Measurements from ENCODE around the gene ZNF662. TPM values are rescaled to one million over a fixed set of nuclear protein-coding genes. Genes with fewer than 3 reads are reported as not detected.
A peak's percentile ranks its signal among the peaks of the same experiment; 100 is the strongest.

ZNF662 gene
- total RNA-seq, 4 donors from 2014 or later: 1.9 to 7.6 (median 2.8) TPM

DNA sequence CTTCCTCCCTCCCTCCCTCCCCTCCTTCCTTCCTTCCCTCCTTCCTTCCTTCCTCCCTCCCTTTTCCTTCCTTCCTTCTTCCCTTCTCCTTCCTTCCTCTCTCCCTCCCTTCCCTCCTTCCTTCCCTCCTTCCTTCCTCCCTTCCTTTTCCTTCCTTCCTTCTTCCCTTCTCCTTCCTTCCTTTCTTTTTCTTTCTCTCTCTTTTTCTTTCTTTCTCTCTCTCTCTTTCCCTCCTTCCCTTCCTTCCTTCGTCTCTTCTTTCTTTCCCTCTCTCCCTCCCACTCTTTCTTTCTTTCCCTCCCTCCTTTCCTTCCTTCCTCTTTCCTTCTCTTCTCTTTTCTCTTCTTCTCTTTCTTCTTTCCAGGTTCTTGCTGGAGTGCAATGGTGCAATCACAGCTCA, 1.9 kb upstream of the ZNF662 start:
- Histone ChIP-seq H3K4me1 (peaks cover 0 to 46% (median 7%) of the 10 kb centered on the region in 3 donors), H3K27ac (no peak overlapping the region), H3K27me3 (peaks cover 0 to 10% (median 0%) of the 10 kb centered on the region in 4 donors), H3K4me3 (no peak overlapping the region), H3K9me3 (no peaks in the 10 kb centered on the region), H3K36me3 (peaks cover 0 to 13% (median 0%) of the 10 kb centered on the region in 3 donors)
- DNase-seq: no peak
- intact Hi-C loops (cut with DNase I): no loop called here
- WGBS, 2 donors: 75 to 94% methylated on average over 1 of the region's 1 CpG
- TF ChIP-seq POLR2A (IDR thresholded peaks at IDR 0.05): no peak
- TF ChIP-seq, protein P1, sequence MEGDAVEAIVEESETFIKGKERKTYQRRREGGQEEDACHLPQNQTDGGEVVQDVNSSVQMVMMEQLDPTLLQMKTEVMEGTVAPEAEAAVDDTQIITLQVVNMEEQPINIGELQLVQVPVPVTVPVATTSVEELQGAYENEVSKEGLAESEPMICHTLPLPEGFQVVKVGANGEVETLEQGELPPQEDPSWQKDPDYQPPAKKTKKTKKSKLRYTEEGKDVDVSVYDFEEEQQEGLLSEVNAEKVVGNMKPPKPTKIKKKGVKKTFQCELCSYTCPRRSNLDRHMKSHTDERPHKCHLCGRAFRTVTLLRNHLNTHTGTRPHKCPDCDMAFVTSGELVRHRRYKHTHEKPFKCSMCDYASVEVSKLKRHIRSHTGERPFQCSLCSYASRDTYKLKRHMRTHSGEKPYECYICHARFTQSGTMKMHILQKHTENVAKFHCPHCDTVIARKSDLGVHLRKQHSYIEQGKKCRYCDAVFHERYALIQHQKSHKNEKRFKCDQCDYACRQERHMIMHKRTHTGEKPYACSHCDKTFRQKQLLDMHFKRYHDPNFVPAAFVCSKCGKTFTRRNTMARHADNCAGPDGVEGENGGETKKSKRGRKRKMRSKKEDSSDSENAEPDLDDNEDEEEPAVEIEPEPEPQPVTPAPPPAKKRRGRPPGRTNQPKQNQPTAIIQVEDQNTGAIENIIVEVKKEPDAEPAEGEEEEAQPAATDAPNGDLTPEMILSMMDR (IDR thresholded peaks at IDR 0.05): no peak

DNA sequence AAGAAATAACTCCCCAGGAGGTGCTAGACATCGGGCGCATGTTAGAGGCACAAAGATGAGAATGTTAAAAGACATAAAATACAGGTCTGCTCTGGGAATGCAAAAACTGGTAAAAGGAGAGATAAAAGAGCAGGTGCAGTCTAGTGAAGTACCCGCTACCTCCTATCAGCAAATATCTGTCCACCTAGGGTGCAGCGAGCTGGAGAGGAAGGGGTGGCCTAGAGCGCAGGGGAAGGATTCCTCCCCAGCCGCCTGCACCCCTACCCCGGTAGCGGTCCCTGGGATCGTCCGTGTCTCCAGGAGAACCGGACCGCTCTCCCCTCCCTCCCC, 237 bp upstream of the ZNF662 start:
- H3K4me3 ChIP-seq: peak overlapping the region; percentile 51 to 76 (median 64)
- DNase-seq: no peak
- H3K9me3 ChIP-seq: peaks cover 0 to 10% (median 5%) of the 10 kb centered on the region in 3 donors
- H3K4me1 ChIP-seq: peaks cover 0 to 35% (median 7%) of the 10 kb centered on the region in 3 donors
- 13 to 40% methylated on average over 6 to 12 of the region's 12 CpGs for WGBS, 2 donors
- intact Hi-C loops (cut with DNase I): no loop called here
- peaks cover 0 to 29% (median 0%) of the 10 kb centered on the region in 3 donors for H3K36me3 ChIP-seq
- TF ChIP-seq POLR2A (IDR thresholded peaks at IDR 0.05): no peak
- TF ChIP-seq, protein P1 (IDR thresholded peaks at IDR 0.05): no peak
- peak overlapping the region; percentile 65 to 80 (median 71) for H3K27ac ChIP-seq
- peaks cover 0 to 10% (median 0%) of the 10 kb centered on the region in 4 donors for H3K27me3 ChIP-seq

DNA sequence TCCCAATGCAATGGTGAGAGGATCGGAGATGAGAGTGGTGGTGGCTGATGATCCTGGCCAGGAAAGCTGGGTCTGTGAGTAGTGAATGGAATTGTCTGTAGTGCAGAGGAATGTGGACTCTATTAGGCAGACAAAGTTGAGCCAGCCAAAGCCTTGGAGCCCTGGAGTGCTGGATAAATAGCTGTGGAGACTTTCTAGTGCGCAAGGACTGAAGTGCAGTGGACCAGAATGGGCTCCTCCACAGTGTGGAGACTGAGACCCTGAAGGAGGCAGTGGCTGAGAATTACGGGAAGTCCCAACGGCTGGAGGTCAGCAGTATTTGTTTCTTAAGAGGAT, 874 bp downstream of the ZNF662 start:
- peak overlapping the region in 3 of 4 donors; percentile 69 to 80 (median 73) for H3K27ac ChIP-seq
- intact Hi-C loops (cut with DNase I): no loop called here
- peaks cover 0 to 10% (median 0%) of the 10 kb centered on the region in 4 donors for H3K27me3 ChIP-seq
- H3K9me3 ChIP-seq: peaks cover 0 to 21% (median 6%) of the 10 kb centered on the region in 3 donors
- no peak for DNase-seq
- H3K36me3 ChIP-seq: peaks cover 0 to 40% (median 0%) of the 10 kb centered on the region in 3 donors
- TF ChIP-seq, protein P1 (IDR thresholded peaks at IDR 0.05): no peak
- no peak for TF ChIP-seq POLR2A (IDR thresholded peaks at IDR 0.05)
- WGBS, 2 donors: 66 to 71% methylated on average over 4 of the region's 4 CpGs
- H3K4me3 ChIP-seq: peak overlapping the region in 3 of 4 donors; percentile 51 to 76 (median 70)
- peaks cover 0 to 27% (median 7%) of the 10 kb centered on the region in 3 donors for H3K4me1 ChIP-seq

DNA sequence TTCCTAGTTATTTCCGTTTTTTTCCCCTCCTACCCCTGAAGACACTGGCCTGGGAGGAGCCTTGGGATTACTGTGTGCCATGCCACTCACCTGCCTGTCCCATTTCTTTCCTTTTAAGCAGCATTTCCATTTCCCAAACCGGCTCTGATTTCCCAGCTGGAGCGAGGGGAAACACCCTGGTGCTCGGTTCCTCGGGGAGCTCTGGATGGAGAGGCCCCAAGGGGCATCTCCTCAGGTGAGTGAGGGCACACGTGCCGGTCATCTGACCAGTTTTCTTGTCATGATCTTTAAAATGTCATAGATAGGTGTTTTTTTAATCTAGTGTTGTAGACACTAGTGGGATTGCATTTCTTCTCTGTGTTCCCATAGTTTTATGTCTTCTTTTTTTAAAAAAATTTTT, 2.7 kb downstream of the ZNF662 start:
- no peak for DNase-seq
- Histone ChIP-seq H3K27me3 (peaks cover 0 to 10% (median 0%) of the 10 kb centered on the region in 4 donors), H3K4me1 (peaks cover 0 to 24% (median 7%) of the 10 kb centered on the region in 3 donors), H3K9me3 (peaks cover 0 to 32% (median 15%) of the 10 kb centered on the region in 3 donors), H3K36me3 (peaks cover 0 to 53% (median 7%) of the 10 kb centered on the region in 3 donors), H3K4me3 (no peak overlapping the region), H3K27ac (no peak overlapping the region)
- WGBS, 2 donors: 72 to 82% methylated on average over 7 of the region's 7 CpGs
- no peak for TF ChIP-seq POLR2A (IDR thresholded peaks at IDR 0.05)
- TF ChIP-seq, protein P1 (IDR thresholded peaks at IDR 0.05): no peak
- intact Hi-C loops (cut with DNase I): no loop called here

DNA sequence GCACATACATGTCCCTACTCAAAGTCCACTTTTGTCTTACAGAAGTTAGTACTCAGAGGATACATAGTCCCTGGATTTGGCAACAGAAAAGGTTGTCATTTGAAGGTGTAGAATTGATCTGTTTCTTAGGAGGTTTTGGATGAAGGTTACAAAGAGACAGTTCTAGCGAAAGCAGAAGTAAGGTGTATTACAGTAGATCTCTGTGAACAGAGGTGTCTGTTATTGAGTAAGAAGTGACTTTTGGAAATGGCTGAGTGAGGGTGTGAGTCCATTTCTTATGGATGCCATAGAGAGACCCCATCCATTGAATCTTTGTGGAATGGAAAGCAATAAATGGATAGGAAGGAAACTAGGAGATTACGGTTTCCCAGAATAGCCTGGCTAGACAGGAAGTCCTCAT, 5.6 kb downstream of the ZNF662 start:
- peaks cover 0 to 10% (median 4%) of the 10 kb centered on the region in 3 donors for H3K4me1 ChIP-seq
- intact Hi-C loops (cut with DNase I): no loop called here
- TF ChIP-seq POLR2A (IDR thresholded peaks at IDR 0.05): no peak
- TF ChIP-seq, protein P1 (IDR thresholded peaks at IDR 0.05): no peak
- DNase-seq: no peak
- H3K36me3 ChIP-seq: peaks cover 0 to 73% (median 7%) of the 10 kb centered on the region in 3 donors
- H3K9me3 ChIP-seq: peaks cover 0 to 61% (median 44%) of the 10 kb centered on the region in 3 donors
- H3K4me3 ChIP-seq: no peak overlapping the region
- H3K27ac ChIP-seq: no peak overlapping the region
- 90 to 97% methylated on average over 2 of the region's 2 CpGs for whole genome bisulfite sequencing, 2 donors
- H3K27me3 ChIP-seq: no peaks in the 10 kb centered on the region

All from esophagus squamous epithelium (tissue), 5 donors.